GM21381 (cell line): ENCODE measurements around the gene IP6K1.
"Not testable (repeated sequence)": the region's sequence is repeated elsewhere in the genome, so short reads cannot be mapped to it uniquely, and the experiment has no call there.

Experiments
- ATAC-seq: cut with Tn5 transposase; IDR thresholded peaks from one replicate; pipeline ENCODE4 v1.9.1; 2021; ENCODE audit warnings: mild to moderate bottlenecking, moderate library complexity; ENCODE audit not compliant: unreplicated experiment

IP6K1 gene

DNA sequence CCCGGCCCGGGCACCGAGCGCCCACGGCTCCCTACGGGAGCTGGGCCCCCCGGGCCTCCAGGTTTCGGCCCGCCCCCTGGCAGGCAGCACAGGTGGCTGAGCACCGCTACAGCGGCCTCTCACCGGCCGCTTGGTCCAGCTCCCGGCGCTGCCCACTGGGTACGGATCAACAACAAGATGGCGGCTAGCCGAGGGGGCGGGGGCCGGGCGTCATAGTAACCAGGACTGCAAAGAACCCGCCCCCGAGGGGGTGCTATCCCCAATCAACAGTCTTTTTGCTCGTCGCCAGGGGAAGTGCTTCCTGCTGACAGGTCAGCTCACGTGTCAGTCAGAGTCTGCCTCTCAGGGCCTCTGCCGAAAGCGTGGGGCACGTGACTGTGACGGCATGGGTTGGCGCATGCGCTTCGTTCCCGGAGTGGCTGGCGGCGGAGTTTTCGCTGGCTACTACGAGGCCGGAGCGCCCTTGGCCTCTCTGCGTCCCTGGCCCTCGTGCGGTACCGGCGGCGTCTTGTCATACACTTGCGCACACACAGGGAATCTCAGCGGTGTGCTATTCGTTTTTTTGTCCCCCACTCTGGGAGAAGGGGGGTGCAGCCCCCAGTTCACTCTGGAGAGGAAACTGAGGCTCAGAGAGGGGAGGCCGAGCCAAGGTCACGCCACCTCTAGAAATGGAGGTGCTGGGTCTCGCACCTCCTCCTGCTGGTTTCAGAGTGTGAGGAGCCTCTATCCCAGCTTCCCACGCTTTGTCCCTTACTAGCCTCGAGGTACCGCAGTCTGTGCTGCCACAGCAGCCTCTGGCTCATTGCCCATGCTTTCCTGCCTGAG is at the start of gene IP6K1:
TSS of gene IP6K1 (minus strand) at position 186 of the 825 bp plus-strand sequence. CDS start 38,502 bp downstream, outside the sequence.
- peak; percentile 98 for ATAC-seq

- ATAC-seq = no peak
These were observed 45.0 kb upstream of the IP6K1 start for GRCh38 chr3:49831341-49831740.

DNA sequence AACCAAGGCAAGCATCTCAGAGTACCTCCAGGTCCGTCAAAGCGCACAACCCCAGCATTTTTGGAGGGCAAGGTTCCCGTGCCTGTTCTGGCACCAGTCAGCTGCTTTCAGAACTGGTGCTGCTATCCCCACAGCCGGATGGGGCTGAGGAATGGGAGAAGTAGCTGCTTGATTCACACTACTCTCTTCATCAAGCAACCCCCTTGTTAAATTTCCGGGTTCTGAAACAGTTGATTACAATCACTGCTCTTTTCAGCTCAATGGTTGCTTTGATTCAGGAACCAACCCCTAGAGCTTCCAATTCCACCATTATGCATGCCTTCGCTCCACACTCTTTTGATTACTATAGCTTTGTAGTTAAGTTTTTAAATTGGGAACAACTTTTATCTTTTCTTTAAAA is 39.7 kb upstream of the IP6K1 start:
- ATAC-seq = no peak

DNA sequence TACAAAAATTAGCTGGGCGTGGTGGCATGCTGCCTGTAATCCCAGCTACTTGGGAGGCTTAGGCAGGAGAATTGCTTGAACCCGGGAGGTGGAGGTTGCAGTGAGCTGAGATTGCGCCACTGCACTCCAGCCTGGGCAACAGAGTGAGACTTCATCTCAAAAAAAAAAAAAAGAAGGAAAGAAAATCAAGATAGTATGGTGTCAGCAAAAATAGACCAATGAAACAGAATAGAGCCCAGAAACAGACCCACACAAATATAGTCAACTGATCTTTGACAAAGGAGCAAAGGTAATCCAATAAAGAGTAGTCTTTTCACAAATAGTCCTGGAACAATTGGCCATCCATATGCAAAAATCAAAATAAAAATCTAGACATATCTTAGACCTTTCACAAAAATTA is 36.8 kb upstream of the IP6K1 start:
- ATAC-seq = not testable (repeated sequence)

DNA sequence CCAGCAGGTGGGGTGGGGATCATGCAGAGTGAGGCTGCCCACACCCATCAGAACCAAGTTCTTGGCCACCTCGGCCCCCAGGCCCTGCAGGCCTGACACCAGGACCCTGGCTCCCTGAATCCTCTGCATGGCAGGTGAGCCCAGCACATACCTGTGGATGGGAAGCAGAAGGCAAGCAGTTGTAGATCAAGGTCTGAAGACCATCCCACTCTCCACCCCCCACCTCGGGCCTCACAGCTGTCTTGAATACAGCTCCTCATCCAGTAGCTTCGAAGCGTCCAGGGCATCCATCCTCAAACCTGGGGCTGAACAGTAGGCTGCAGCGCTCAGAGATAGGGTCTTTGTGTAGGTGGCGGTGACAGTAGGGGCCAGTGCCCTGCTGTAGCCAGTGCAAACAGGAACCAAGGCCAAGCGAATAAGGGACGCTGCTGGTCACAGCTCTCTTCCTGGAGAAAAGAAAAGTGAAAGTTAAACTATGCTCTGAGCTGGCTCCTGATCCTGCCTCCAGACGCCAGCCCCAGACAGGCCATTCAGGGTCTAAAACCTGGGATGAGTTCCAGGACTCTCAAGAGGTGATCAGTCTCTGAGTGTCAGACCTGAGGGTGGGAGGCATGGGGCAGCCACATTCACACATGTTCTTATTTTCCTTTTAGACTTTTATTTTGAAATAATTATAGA is 27.3 kb upstream of the IP6K1 start, which contains the start of gene UBA7:
TSS of gene UBA7 (minus strand) at position 457 of the 678 bp plus-strand sequence. CDS start at position 291, 166 bp downstream.
- peak; percentile 75 for ATAC-seq

- no peak for ATAC-seq
These were observed 26.7 kb upstream of the IP6K1 start for GRCh38 chr3:49812916-49813496.

DNA sequence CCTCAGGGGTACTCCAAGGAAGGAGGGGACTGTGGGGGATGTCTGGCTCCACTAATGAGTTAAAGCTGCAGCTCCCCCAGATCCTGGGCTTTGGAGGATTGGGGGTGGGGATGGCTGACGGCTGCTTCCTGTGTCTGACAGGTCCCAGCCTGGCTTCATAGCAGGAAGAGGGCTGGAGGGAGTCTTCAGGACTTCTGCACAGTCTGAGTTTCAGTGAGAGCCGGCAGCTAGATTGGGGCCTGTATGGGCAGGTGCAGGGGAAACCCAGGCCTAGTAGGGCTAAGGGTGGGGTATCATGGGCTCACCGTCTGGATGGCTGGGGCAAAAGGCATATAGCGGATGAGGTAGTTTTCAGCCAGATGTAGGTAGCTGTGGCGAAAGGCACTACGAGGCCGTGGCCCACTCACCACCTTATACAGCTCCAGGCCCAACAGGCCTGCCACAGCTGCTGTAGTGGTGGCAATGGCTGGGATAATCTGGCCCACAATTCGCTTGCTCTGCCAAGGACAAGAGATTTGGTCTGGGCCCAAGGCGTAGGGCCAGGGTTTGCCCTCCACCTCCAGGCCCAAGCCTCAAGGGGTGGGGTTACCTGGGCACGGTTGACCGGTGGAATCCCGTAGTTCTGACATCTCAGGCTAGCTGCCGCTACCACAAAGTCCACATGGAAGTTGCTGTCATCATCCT is 21.2 kb upstream of the IP6K1 start:
- ATAC-seq = no peak

DNA sequence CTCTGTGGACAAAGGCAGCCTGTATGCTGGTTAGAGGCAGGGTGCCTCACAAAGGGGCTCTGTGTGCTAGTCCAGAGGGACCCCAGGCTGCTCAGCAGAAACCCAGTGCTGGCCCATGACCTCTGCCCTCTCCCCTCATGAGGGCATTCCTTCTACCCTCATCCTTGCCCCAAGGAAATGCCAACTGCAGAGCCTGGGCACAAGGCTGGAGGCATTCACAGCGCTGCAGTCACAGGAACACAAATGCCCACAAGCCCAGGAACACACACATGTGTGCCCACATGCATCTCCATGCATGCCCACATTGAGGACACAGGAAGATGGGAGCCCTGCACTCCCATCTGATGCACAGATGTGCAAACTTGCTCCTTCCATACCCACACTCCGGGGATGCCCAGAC is 20.5 kb upstream of the IP6K1 start:
- ATAC-seq = no peak

DNA sequence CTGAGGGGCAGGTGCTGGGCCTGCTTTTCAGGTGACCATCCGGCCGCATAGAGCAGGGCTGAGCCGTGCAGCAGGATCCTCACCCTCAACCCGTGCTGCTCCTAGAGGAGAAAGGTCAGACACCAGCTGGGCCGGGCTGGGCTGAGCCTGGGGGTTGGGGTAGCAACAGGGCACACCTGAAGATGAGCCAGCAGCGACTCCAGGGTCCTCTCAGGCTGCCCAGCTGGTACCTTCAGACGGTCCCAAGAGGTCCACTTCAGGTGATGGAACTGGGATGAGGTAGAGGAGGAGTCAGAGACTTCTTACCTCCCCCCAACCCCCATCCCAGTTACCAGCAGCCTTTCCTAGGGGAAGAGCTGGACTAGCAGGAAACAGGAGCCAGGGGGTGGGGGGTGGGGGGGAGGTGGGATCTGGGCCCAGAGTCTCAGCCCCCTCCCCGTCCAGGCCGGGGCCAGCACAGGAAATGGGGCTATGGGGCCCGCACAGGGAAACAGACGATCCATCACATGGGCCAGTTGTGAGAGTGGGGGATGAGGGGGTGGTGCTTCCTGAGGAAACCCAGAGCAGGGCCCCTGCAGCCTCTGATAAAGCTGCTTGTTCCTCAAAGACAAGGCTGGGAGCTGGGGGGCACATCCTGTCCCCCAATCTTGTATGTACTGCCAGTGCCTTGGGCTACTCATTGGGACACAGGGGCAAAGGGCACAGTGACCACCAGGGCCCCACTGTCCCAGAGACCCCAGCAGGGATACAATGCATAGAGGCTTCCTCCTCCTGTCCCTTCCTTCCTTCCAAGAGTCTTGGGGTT is 19.8 kb upstream of the IP6K1 start:
- ATAC-seq = no peak

DNA sequence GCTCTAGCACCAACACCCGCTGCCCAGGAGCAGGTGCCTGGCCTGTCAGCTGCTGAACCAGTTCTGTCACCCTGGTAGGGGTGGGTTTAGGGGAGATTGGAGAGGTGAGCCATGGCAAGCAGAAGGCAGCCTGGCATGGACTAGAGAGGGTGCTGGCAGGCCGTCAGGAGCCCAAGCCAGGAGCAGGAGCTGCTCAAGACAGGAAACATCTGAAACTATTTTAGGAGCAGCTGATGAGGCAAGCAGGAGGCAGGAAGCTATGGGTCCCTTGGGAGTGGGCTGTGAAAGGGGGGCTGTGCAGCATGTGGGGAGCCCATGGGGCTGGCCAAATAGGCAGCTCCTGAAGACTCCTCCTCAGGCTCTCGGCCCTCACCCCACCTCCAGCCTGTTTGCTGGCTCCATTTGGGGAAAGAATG is 19.0 kb upstream of the IP6K1 start:
- no peak for ATAC-seq

- ATAC-seq = no peak
These were observed 18.0 kb upstream of the IP6K1 start for GRCh38 chr3:49804141-49805041.

- no peak for ATAC-seq
These were observed 17.3 kb upstream of the IP6K1 start for GRCh38 chr3:49803465-49804140.

- peak; percentile 66 for ATAC-seq
These were observed 16.6 kb upstream of the IP6K1 start, which contains the start of gene INKA1 for GRCh38 chr3:49802719-49803464. TSS of gene INKA1 (plus strand) at chr3:49803261. CDS start at chr3:49803393, 132 bp downstream.

GRCh38 chr3:49801160-49801559 is 14.8 kb upstream of the IP6K1 start:
- no peak for ATAC-seq

- no peak for ATAC-seq
These were observed 13.4 kb upstream of the IP6K1 start, which contains the start of gene CDHR4 for GRCh38 chr3:49799761-49800160. TSS of gene CDHR4 (minus strand) at chr3:49799873. CDS start at chr3:49799812, 61 bp downstream.

DNA sequence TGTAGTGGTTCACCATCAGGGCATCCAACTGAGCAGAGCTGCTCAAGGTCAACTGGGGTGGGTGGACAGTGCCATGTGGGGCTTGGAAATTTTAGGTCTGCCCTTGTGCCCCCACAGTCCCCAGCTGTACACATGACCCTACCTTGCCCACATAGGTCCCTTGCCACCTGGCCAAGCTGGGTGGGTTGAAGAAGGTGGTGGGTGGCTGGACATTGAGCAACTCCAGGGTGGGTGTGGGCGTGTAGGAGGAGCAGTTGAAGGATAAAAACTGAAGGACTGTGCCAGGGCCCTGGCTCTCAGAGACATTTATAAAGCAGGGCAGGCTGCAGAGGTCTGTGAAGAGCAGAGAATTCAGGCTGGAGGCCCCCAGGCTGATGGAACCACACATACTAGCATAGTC is 12.8 kb upstream of the IP6K1 start:
- no peak for ATAC-seq

GRCh38 chr3:49794926-49795905 is 8.9 kb upstream of the IP6K1 start:
- no peak for ATAC-seq
